Hepatocyte (in vitro differentiated cells): ENCODE data around the gene FOXRED2. TPM values are rescaled to one million over a fixed set of nuclear protein-coding genes. Genes with fewer than 3 reads are reported as not detected.
"Not testable (repeated sequence)": the region's sequence is repeated elsewhere in the genome, so short reads cannot be mapped to it uniquely, and the experiment has no call there.

Source experiments
- DNase-seq: peaks from one replicate; pipeline ENCODE4 v3.0.0-alpha.2; 2016; ENCODE audit warnings: low spot score
- H2AFZ ChIP-seq: fragments of 200-600 bp; sonication (generic); 2 replicates; pipeline ENCODE4 v1.6.0; 2016; ENCODE audit warnings: antibody characterized with exemption, mild to moderate bottlenecking
- H3K27ac ChIP-seq: fragments of 200-600 bp; sonication (generic); 2 replicates; pipeline ENCODE4 v1.5.1; 2016; ENCODE audit warnings: mild to moderate bottlenecking
- H3K27me3 ChIP-seq: fragments of 200-600 bp; sonication (generic); 2 replicates; pipeline ENCODE4 v1.6.1; 2016
- H3K36me3 ChIP-seq: fragments of 200-600 bp; sonication (generic); replicated peaks from 2 replicates; pipeline ENCODE4 v1.5.1; 2016; ENCODE audit warnings: low read depth; ENCODE audit not compliant: insufficient read depth
- H3K4me1 ChIP-seq: fragments of 200-600 bp; sonication (generic); 2 replicates; pipeline ENCODE4 v1.5.1; 2016; ENCODE audit warnings: mild to moderate bottlenecking, moderate library complexity; ENCODE audit not compliant: insufficient read depth
- H3K4me2 ChIP-seq: fragments of 200-600 bp; sonication (generic); 2 replicates; pipeline ENCODE4 v1.6.0; 2016
- H3K4me3 ChIP-seq: fragments of 200-600 bp; sonication (generic); 2 replicates; pipeline ENCODE4 v1.5.1; 2016; ENCODE audit warnings: mild to moderate bottlenecking
- H3K79me2 ChIP-seq: fragments of 200-600 bp; sonication (generic); 2 replicates; pipeline ENCODE4 v1.6.0; 2017; ENCODE audit warnings: mild to moderate bottlenecking
- H3K9me2 ChIP-seq: fragments of 200-600 bp; sonication (generic); replicated peaks from 2 replicates; pipeline ENCODE4 v1.6.0; 2017; ENCODE audit warnings: mild to moderate bottlenecking; ENCODE audit not compliant: insufficient read depth
- H3K9me3 ChIP-seq: fragments of 200-600 bp; sonication (generic); 2 replicates; pipeline ENCODE4 v1.5.1; 2016; ENCODE audit warnings: low read depth, mild to moderate bottlenecking
- H4K20me1 ChIP-seq: fragments of 200-600 bp; sonication (generic); 2 replicates; pipeline ENCODE4 v1.6.0; 2016; ENCODE audit warnings: mild to moderate bottlenecking; ENCODE audit not compliant: insufficient read depth, poor library complexity, severe bottlenecking
- CTCF ChIP-seq: fragments of 200-600 bp; sonication (generic); IDR thresholded peaks from 2 replicates; pipeline ENCODE4 v1.5.1; 2016; ENCODE audit warnings: antibody characterized with exemption, mild to moderate bottlenecking; ENCODE audit not compliant: poor library complexity
- EZH2 ChIP-seq: fragments of 200-600 bp; sonication (generic); IDR thresholded peaks from 2 replicates; pipeline ENCODE4 v1.6.1; 2016; ENCODE audit warnings: antibody characterized with exemption, mild to moderate bottlenecking, borderline replicate concordance
- EZH2phosphoT487 ChIP-seq: fragments of 200-600 bp; sonication (generic); IDR thresholded peaks from one replicate; pipeline ENCODE4 v1.6.1; 2018; ENCODE audit warnings: antibody characterized with exemption, mild to moderate bottlenecking, low read depth, moderate library complexity; ENCODE audit not compliant: unreplicated experiment, severe bottlenecking
- WGBS: methylation state at CpG from one replicate; pipeline ENCODE4 v1.1.6; 2016; ENCODE audit warnings: low lambda C conversion rate; ENCODE audit errors: missing lambda C conversion rate; 5-methylcytosine and 5-hydroxymethylcytosine counted together
- polyA plus RNA-seq: library from polyadenylated mRNA; unstranded; fragments of >200 nt; fragmentation: Nextera tagmentation; extraction: Ambion mirVana; gene quantifications from 2 replicates; pipeline ENCODE4 v1.2.1, GENCODE V29; 2016
- total RNA-seq: library from RNA; depleted of rRNA; stranded (reverse); fragments of >200 nt; gene quantifications from 2 replicates; pipeline ENCODE4 v1.2.3, GENCODE V29; 2014

The FOXRED2 gene
- total and polyA plus RNA-seq, 2 experiments from 2014 or later = 7.7 to 8.5 TPM

DNA sequence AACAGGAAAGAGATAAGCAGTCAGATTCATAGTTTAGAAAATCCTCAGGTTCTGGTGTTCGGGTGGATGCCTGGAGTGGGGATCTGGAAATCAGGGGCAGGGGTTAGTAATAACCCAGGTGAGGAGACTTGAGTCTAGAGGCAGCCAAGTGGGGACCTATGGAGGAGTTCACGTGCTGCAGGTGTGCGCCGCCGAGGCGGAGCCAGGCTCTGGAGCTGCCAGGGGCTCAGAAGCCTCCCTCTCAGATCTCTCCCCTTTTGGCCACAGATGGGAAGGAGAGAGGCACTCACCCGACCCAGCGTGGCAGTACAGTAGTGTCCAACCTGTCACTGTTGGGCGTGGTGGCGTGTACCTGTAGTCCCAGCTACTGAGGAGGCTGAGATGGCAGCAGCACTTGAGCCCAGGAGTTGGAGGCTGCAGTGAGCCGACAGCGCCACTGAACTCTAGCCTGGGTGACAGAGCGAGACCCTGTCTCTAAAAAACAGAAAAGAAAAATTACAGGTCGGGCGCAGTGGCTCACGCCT lies 52.9 kb downstream of the FOXRED2 start:
- peak overlapping the region; percentile 82 for H3K4me2 ChIP-seq
- no peaks in the 10 kb centered on the region for H3K9me2 ChIP-seq
- no peaks in the 10 kb centered on the region for H4K20me1 ChIP-seq
- no peak overlapping the region for H3K4me3 ChIP-seq
- no peak for TF ChIP-seq CTCF
- no peak for TF ChIP-seq EZH2
- no peak for TF ChIP-seq EZH2phosphoT487
- H3K27ac ChIP-seq = no peak overlapping the region
- no peaks in the 10 kb centered on the region for H3K36me3 ChIP-seq
- no peaks in the 10 kb centered on the region for H3K79me2 ChIP-seq
- H3K27me3 ChIP-seq = no peaks in the 10 kb centered on the region
- H3K4me1 ChIP-seq = peaks cover 21% of the 10 kb centered on the region
- H3K9me3 ChIP-seq = no peaks in the 10 kb centered on the region
- no peak overlapping the region for H2AFZ ChIP-seq
- WGBS = 95% methylated on average over 16 of the region's 16 CpGs
- no peak for DNase-seq

DNA sequence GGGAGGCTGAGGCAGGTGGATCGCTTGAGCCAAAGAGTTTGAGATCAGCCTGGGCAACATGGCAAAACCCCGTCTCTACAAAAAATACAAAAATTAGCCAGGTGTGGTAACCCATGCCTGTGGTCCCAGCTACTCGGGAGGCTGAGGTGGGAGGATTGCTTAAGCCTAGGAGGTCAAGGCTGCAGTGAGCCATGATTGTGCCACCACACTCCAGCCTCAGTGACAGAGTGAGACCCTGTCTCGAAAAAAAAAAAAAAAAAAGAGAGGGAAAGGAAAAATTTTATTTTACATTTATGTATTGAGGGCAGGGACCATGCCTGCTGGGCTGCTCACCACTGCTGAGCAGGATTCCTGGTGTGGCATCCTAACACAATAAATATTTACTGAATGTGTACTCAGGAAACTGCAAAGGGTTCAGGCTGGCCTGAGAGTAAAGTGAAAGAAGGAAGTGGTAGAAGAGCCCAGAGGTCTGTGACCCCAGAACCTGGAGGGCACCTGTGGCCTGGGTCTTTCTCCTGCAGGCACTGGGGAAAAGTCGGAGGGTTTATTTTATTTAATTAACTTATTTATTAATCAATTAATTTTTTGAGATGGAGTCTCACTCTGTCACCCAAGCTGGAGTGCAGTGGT lies 53.7 kb downstream of the FOXRED2 start:
- not testable (repeated sequence) for H3K79me2 ChIP-seq, H3K36me3 ChIP-seq, H2AFZ ChIP-seq, H3K4me3 ChIP-seq, H3K9me3 ChIP-seq, H3K9me2 ChIP-seq, DNase-seq, H3K4me2 ChIP-seq, H3K27ac ChIP-seq, H3K27me3 ChIP-seq, H4K20me1 ChIP-seq
- H3K4me1 ChIP-seq = peaks cover 21% of the 10 kb centered on the region
- WGBS = 94% methylated on average over 5 of the region's 5 CpGs

DNA sequence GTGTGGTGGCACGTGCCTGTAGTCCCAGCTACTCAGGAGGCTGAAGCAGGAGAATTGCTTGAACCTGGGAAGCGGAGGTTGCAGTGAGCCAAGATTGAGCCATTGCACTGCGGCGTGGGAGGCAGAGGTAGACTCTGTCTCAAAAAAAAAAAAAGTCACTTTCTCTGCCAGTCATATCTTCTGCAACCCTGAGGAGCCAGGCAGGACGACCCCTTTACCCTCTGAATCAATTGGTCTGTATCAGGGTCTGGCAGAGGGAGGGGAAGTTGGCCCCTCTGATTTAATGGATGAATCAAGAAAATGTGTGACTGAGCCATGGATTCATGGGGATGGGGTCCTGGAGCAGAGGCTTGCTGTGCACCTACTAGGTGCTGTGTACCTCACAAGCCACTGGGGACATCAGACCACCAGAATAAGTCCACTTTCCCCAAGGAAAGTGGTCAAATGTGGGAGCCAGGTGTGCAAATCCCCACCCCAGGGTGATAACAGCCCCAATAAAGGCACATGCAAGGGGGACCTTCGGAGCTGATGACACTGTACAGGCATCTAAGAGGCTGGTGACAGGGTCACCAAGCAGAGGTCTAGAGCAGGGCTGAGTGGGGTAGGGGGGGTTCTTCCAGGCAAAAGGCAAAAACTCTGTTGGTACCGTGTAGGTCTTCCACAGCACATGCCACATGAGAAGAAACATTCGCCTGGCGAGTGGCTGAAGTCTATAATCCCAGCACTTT lies 54.4 kb downstream of the FOXRED2 start:
- 94% methylated on average over 9 of the region's 9 CpGs for WGBS
- Histone ChIP-seq H2AFZ (no peak overlapping the region), H3K4me1 (peaks cover 21% of the 10 kb centered on the region), H3K4me3 (no peak overlapping the region), H3K9me2 (no peaks in the 10 kb centered on the region), H3K79me2 (no peaks in the 10 kb centered on the region), H4K20me1 (no peaks in the 10 kb centered on the region), H3K9me3 (no peaks in the 10 kb centered on the region), H3K27ac (peak overlapping the region; percentile 88), H3K27me3 (no peaks in the 10 kb centered on the region), H3K4me2 (no peak overlapping the region), H3K36me3 (no peaks in the 10 kb centered on the region)
- TF ChIP-seq EZH2 (no peak), CTCF (no peak), EZH2phosphoT487 (no peak)
- DNase-seq = peak; percentile 2

DNA sequence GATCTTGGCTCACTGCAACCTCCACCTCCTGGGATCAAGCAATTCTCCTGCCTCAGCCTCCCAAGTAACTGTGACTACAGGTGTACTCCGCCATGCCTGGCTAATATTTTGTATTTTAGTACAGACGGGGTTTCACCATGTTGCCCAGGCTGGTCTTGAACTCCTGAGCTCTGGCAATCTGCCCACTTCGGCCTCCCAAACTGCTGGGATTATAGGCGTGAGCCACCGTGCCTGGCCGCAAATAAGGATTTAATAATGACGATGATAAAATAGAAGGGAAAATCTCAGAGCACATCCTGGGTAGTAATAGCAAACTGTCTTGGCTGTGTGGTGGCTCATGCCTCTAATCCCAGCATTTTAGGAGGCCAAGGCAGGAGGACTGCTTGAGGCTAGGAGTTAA lies 55.9 kb downstream of the FOXRED2 start:
- not testable (repeated sequence) for DNase-seq

More for the DNA sequence above, 55.9 kb downstream of the FOXRED2 start:
- not testable (repeated sequence) for H3K9me2 ChIP-seq, H3K9me3 ChIP-seq, H3K27me3 ChIP-seq, H3K79me2 ChIP-seq, H4K20me1 ChIP-seq, H3K4me3 ChIP-seq, H3K4me2 ChIP-seq, H3K36me3 ChIP-seq, H2AFZ ChIP-seq
- H3K4me1 ChIP-seq = peaks cover 21% of the 10 kb centered on the region
- WGBS = 89% methylated on average over 7 of the region's 7 CpGs
- peak overlapping the region; percentile 88 for H3K27ac ChIP-seq
